ENCODE data around the gene SP3.
A peak's percentile ranks its signal among the peaks of the same experiment; 100 is the strongest.

GRCh38 chr2:173965372-173966025, at the start of gene SP3:
- TF ChIP-seq E2F6 (IDR thresholded peaks at IDR 0.05; ENCODE audit: borderline replicate concordance, low read depth) (peak; percentile 17; the same call in 1 of the 2 replicates), RNF2 (IDR thresholded peaks at IDR 0.05; ENCODE audit: borderline replicate concordance, low read depth) (no peak), RAD21 (conservative IDR thresholded peaks at IDR 0.05 in 1 of 2, IDR thresholded peaks at IDR 0.05 in 1 of 2) (peak; percentile 13 to 25; a peak in 3 of 5 replicates), CTCF (IDR thresholded peaks at IDR 0.05) (no peak), EP300 (IDR thresholded peaks at IDR 0.05) (no peak), ELK1 (IDR thresholded peaks at IDR 0.05; ENCODE audit: low read depth, low read length) (no peak), CHD2 (IDR thresholded peaks at IDR 0.05; ENCODE audit: low read length, partially characterized antibody) (no peak), ATOH8 (CRISPR knock-in tag; IDR thresholded peaks at IDR 0.05; ENCODE audit: low read depth) (no peak), REST (IDR thresholded peaks at IDR 0.05) (no peak), BHLHE40 (IDR thresholded peaks at IDR 0.05; ENCODE audit: low read depth, low read length) (no peak), CHD4 (IDR thresholded peaks at IDR 0.05; ENCODE audit: borderline replicate concordance) (no peak)
